HG03039 (cell line): ENCODE measurements around the gene IFRD2.
"Not testable (repeated sequence)": the region's sequence is repeated elsewhere in the genome, so short reads cannot be mapped to it uniquely, and the experiment has no call there.

Source experiments
- ATAC-seq: cut with Tn5 transposase; IDR thresholded peaks from one replicate; pipeline ENCODE4 v1.9.1; 2021; ENCODE audit warnings: mild to moderate bottlenecking, moderate library complexity; ENCODE audit not compliant: unreplicated experiment

Gene IFRD2

DNA sequence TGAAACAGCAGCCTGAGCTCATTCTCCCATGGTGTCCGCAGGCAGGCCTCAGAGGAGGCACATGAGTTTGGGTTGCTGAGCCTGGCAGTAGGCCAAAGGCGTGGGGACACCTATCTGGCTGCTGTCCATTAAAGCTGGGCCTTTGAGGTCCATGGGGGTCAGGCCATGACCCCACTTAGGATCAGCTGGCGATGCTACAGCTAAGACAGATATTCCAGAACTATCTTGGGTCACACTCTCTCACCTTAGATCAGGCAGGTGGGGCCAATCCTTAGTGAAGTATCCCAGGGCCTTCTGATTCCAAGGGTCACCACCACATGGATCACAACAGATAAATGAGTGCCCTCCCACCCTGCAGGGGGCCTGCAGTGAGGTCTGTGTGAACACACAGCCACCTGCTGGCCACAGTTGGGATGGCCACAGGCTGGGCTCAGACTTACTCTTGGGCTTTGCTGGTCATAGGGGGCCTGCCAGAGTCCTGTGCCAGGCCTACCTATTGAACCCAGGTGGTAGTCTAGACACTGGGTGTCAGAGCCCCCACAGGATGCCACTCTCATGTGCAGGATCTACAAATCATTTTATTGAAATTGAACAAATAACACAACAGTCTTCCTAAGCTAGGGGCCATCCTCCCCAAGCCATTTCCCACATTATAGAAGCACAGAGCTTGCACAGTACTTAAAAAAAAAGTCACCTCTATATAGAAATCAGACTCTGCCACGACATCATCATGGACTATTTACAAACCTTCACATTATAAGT, 32.3 kb upstream of the IFRD2 start:
- no peak for ATAC-seq

DNA sequence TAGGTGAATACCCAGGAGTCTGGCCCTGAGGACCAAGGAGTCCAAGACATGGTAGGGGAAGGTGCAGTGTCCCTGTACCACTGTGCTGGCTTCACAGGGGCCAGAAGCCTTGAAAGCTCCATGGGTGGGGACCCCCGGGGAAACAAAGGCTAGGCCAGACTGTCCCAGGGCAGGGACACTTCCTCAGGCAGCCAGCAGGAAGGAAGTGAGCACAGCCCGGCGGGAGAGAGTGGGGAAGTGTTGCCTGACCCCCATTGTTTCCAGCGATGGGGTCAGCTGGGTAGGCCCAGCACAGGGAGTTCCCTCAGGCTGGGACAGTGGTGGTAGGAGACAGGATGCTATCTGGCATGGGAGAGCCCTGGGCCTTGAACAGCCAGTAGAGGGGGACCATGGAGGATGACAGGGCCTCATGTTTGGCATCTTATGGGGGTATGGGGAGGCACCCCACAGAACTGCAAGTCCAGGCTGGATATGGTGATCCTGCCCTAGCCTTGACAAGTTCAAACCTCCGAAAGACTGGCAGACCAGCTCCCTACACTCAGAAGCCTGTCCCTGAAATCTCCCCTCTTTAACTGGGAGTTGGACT, 31.5 kb upstream of the IFRD2 start:
- ATAC-seq = no peak

DNA sequence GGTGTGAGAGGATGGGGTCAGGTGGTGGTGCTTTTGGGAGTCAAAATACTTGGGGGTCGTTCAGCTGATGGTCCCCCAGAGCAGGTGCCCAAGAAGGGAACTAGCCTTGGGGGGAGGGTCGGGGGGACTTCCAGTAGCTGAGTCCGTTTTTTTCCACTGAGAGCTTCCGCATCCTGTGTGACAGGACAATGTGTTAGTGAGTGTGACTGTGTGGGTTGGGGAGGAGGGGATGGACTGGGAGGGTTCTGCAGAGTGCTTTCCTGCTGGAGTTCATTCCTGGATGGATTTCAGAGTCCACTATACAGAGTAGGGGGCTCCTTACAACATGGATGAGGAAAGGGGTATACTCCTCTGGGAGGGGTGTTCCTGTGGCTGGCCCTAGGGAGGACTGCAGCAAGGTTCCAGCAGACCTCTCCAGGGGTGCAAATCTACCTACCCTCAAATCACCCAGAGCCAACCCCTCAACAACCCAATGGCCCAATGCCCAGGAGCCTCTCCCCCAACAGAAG, 30.9 kb upstream of the IFRD2 start:
- ATAC-seq = no peak

DNA sequence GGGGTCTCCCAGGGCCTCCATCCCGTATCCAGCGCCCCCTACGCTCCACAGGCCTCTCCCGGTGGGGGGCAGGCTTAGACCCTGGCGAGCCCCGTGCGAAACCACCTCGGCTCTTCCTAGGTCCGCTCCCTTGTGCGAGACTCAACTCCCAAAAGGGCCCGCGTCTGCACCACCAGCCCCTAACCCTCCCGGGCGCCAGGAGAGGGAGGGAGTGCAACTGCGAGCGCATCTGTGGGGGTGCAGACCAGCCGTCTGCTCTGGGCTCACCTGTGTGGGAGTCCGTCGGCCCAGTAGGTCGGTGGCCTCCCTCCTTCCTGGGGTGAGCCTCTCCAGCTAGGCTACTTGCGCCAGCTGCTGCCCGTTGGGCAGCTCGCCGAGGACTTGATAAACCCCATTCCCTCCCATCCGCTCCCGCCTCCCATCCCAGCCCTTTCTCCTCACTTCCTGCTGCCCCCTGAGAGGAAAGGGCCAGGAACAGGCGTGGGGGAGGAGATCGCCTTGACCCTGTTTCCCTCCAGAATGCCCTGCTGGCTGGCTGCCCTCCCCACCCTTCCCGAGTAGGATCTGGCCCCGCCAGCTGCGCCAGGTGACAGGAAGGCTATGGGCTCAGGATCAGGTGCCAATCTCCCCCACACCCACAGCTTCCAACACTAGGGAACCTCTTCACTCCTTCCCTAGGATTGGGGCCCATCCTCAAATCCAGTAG, 30.3 kb upstream of the IFRD2 start, which contains the start of gene HYAL2:
Gene HYAL2, minus strand, starts transcription at position 360 of the 706 bp plus-strand sequence. CDS start 2,256 bp downstream, outside the sequence.
- ATAC-seq = no peak

DNA sequence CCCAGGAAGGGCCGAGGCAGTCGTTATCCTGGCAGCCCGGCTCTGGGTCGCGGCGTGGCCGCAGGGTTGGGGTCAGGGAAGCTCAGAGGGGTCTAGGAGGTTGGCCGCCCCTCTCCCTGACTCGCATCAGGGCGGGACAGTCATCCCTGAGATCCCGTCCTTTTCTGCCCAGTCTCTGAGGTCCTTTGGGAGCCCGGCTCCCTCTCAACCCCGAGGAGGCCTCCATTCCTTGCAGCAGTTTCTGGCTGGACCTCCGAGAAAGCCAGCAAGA, 29.8 kb upstream of the IFRD2 start:
- no peak for ATAC-seq

DNA sequence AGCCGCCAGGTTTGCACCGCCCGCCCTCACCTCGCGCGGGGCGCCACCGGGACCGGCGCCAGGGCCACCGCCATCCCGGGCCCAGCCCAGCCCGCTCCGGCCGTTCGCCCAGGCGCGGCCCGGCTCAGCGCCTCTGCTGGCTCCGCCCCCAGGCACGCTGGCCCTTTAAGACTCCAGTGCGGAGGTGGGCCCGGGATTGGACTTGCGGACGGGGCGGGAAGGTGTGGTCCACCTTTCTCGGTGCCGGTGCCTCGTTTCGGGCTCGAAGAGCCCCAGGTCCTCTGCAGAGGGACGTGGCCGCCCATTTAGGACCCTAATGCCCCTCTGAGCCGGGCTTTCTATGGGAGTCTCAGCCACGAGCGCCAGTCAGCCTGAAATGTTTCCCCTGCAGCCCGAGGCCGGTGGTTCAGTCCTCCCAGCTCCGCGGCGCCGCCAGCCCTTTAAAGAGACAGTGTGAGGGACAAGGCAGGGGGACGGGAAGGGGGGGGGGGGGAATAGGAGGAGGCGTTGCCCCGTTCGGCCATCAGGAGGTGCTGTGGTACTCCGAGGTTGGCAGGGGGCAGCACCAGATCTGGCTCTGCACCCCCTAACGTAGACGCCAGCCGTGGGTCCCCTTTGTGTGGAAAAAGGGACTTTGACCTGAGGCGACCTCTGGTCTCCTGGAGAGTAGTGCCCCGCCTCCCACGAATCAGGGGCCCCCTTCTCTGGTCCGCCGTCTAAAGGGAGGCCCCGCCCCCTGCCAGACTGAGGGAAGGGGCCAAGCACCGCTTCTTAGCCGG, 29.3 kb upstream of the IFRD2 start:
- ATAC-seq = peak; percentile 70

DNA sequence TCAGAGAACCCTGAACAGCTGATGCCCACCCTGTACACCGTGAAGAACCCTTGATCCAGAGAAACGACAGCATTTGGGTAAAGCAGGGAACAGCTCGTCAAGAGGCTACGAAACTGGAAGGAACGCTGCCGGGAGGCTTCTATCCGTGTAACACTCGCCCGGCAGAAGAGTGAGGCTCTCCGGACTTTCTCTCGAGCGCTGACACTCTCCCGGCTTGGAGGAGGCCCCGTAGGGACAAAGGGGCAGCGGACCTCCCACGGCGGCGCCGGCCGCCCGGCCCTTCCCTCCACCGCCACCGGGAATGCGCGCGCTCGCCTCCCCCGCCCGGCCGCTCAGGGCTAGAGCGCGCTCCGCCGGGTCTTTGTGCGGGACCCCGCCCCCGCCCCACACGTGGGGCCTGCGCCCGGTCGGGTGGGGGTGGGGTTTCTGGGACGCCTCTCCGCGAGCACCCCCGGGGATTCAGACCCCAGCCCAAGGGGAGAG, 28.7 kb upstream of the IFRD2 start:
- ATAC-seq = peak; percentile 30

DNA sequence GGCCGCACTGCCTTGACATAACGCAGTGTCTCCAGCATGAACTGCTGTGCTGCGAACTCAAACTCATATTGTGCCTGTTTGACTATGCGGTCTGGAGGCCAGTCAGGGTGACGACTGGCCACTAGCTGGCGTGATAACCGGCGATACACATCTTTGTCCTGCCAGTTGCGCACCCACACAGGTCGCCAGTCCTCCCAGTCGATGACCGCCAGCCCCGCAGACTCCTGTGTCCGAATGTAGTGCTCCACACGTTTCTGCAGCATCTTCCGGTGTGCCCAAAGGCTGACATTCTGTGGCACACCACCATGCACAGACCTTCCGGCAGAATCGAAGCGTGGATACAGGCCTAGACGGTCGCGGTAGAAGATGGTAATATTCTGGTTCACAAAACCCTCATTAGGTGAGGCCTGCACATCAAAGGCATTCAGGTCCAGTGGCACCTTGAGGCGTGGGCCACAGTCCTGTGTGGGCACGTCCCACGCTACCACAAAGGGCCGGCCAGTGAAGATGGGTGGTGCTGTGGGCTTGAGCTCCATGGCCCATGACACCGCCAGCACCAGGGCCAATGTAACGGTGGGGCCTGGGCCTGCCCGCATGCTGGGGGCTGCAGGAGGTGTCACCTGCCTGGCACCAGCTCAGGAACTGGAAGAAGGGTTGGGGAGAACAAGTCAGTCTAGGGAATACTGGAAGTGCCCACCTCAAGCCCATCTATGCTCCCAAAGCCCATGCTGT, 27.8 kb upstream of the IFRD2 start:
- no peak for ATAC-seq

DNA sequence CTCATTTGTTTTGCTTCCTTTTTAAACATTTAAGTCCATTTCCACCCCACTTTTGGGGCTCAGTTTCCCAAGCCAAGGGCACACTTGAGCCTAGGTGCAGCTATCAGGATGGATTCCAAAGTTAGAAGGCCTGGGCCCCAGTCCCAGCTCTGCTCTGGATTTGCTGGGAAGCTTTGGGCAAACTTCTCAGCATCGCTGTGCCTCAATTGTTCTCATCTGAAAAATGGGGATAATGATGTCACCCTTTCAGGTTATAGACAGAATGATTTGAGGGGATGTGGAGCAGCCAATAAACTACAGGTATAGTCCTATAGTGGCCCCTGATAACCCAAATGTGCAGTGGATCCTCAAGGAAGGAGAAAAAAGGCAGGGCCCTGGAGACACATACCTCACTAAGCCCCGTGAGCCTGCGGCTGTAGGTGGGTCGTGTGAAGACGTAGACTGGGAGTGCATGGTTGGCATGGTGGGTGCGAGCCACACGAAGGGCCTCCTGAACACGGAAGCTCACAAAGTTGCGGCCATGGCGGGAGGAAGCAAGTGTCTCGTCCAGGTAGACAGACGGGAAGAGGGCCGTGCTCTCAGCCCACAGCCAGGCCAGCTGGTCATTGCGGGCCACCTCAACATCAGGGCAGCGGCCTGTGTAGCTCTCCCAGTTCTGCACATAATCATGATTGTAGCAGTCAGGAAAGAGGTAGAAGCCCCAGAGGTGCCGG, 27.1 kb upstream of the IFRD2 start:
- no peak for ATAC-seq

DNA sequence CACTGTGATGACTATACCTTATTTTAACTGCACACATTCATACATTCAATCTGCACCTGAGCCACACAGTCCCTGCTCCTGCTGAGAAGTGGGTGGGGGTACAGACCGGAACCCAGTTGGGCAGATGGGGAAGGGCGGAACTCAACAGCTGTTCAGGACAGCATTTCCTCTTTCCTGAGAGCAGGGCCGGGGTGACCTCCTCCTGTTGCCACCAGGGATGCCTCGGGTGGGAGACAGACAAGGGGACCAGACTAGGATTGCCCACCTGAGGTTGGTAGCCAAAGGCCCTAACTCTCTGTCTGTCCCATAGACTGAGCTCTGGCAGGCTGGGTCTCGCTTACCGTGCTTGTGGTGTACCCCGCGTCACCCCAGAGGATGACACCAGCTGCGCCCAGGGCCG, 26.4 kb upstream of the IFRD2 start:
- no peak for ATAC-seq

DNA sequence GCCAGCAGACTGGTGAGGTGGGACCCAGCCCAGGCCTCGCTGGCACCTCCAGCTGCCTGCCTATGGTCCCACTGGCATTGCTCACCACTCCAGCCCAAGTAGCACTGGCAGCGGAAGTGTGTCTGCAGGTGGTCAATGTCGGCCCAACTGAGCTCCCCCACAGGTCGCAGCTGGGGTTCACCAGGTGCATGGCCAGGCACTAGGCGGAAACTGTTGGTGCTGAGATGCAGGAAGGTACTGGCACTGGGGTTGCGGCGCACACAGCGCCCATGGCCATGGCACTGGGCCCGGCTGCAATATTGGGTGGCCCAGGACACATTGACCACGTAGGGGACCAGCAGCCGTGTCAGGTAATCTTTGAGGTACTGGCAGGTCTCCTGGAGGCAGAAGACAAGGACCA, 25.9 kb upstream of the IFRD2 start:
- ATAC-seq = no peak

DNA sequence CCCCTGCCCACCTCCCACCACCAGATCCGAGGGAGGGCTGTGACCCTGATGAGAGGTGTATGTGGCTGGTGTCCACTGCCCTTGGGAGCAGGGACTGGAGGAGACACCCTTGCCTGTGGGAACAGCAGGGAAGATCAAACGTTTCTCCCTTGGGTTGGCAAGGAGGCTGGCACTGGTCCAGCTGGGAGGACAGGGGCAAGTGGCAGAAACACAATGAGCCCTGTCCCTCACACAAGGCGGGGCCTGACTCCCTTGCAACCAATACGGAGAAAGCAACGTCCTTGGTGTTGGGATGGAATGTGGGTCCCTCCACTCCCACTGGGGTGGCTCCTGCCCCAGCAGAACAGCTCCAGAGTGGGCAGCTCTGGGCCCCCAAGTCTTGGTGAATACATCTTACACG, 25.1 kb upstream of the IFRD2 start:
- ATAC-seq = no peak

DNA sequence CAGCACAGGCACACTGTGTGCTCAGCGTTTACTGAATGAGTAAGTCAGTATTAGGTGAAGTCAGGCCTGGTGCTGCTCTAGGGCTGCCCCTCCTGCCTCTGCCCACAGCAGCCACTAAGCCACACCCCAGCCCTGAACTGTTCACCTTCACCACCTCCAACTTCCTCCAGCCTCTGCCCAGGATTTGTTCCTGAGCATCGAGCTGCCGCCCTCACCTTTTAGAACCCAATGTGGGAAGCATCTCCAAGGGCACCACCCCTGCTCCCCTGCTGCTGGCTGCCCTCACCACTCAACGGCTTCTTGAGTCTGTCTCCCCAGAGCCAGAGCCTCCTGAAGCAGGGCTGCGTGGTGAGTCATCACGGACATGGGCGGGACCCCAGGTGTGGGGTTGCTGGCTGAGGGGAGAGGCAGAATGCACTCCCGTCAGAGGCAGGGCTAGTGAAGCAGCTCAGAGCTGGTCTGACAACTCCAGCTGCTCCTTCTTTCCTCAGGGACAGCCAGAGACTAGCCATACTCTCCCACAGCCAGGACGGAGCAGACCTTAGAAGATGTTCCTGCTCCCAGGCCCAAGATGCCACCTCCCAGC, 24.5 kb upstream of the IFRD2 start:
- no peak for ATAC-seq

DNA sequence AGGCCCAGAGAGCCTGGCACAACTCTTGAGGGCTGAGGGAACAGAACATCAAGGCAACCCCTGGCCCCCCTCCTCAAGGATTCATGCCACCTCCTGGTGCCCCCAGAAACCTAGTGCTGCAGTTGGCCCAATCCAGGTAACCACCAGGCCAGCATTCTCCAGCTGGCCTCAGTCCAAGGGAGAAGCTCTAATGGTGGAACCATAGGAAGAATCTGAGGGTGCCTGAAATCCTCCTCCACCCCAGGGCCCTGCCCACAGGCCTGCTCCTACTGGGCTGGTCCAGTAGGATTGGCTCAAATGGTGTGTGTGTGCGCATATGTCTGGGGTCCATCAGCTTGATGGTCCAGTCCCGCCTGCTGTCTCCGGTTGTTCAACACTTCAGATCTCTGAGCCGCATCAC, 22.6 kb upstream of the IFRD2 start:
- no peak for ATAC-seq

DNA sequence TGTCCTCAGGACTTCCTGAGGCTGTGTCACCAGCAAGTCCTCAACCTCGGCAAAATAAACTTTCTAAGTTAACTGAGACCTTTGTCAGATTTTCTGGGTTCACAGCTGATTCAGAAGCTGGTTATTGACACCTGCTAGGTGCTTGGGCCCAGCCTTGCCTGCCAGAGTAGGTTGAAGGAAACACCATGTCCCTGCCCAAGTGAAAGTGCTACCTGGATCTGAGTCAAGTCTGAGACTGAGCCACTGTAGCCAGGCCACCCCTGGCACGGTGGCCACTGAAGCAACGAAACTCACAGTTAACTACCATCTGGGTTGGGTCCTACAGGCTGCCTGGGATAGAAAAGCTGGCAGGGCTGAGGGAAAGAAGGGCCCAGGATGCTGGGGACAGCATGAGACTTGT, 22.1 kb upstream of the IFRD2 start:
- ATAC-seq = no peak

DNA sequence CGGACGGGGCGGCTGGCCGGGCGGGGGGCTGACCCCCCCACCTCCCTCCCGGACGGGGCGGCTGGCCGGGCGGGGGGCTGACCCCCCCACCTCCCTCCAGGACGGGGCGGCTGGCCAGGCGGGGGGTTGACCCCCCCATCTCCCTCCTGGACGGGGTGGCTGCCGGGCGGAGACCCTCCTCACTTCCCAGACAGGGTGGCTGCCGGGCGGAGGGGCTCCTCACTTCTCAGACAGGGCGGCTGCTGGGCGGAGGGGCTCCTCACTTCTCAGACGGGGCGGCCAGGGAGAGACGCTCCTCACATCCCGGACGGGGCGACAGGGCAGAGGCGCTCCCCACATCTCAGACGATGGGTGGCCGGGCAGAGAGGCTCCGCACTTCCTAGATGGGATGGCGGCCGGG, 19.8 kb upstream of the IFRD2 start:
- not testable (repeated sequence) for ATAC-seq

DNA sequence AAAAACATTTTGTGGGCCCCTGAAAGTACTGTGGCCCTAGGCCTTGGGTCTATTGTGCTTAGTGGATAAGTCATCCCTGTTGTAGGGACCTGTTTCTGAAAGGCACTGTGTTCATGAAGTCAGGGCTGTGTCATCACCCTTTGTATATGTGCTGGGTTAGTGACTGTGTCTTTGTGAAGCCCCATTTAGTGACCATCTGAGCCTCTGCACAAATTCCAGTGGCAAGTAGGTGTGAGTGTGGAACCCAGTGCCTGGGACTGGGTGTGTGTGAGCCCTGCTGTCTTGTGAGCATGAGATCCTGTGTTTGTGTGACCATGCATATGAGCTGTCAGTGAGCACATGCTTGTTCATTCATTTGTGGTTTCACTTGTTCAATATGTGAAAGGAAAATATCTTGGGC, 12.4 kb upstream of the IFRD2 start:
- no peak for ATAC-seq

DNA sequence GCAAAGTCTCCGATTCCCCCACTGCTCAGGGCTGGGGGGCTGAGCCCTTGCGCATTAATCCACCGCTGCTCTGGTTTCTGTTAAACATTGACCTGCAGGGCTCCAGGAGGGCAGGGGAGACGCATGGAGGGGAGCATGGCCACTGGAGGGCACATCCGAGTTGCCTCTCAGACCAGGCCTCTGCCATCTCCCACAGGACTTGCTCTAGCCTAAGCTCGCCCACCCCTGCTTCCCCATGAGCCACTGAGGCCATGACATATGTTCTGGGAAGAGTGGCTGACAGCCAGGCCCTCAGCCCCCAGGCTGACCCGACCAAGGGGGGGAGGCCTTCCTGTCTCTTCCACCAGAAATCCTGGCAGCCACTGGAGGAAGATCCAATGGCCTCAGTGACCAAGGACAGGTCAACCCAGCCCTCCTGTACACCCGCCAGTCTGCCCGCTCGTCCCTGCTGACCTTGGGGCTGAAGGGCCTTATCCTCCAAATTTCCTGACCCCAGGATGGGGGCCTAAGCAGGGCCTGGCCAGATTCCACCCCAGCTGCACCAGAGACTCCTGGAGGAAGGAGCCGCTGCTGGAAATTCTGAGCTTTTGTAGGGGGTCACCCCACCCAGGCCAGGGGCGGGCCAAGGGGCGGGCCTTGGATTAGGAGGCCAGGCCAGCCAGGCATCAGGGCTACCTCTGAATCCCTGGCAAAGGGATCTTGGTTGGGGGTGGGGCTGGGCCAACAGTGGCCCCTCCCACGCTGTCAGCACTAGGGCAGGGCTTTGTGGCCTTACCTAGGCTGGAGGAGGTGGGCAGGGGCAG, 11.0 kb upstream of the IFRD2 start, which contains the start of gene HYAL1:
Gene HYAL1, minus strand, starts transcription at position 562 of the 803 bp plus-strand sequence. CDS start 618 bp downstream, outside the sequence.
- no peak for ATAC-seq
